Spleen (tissue), 11 donors: ENCODE measurements around the gene GRK5. TPM values are rescaled to one million over a fixed set of nuclear protein-coding genes. Genes with fewer than 3 reads are reported as not detected.
"Not testable (repeated sequence)": the region's sequence is repeated elsewhere in the genome, so short reads cannot be mapped to it uniquely, and the experiment has no call there.

Experiments
- DNase-seq: peaks from one replicate; pipeline ENCODE4 v3.0.0-alpha.2; 2020
- H3K27ac ChIP-seq, 8 donors: fragments of 200-600 bp; sonication (generic) in 7 of 8; 1 replicate in 4 of 8; 2 replicates in 4 of 8; pipeline versions ENCODE4 v1.5.0 to v1.8.0; 2016 to 2021; ENCODE audit warnings: inconsistent platforms in 4 of 8, mild to moderate bottlenecking in 4 of 8, moderate library complexity in 1 of 8
- H3K27me3 ChIP-seq, 7 donors: fragments of 200-600 bp; sonication (generic) in 6 of 7; replicated peaks in 1 of 7; 1 replicate in 4 of 7; 2 replicates in 3 of 7; pipeline versions ENCODE4 v1.5.0 to v1.8.0; 2016 to 2021; ENCODE audit warnings: inconsistent platforms in 3 of 7, mild to moderate bottlenecking in 1 of 7
- H3K36me3 ChIP-seq, 6 donors: fragments of 200-600 bp; sonication (generic) in 5 of 6; 1 replicate in 4 of 6; 2 replicates in 2 of 6; pipeline versions ENCODE4 v1.5.0 to v1.8.0; 2016 to 2021; ENCODE audit warnings: inconsistent platforms in 2 of 6
- H3K4me1 ChIP-seq, 6 donors: fragments of 200-600 bp; sonication (generic) in 5 of 6; 1 replicate in 3 of 6; 2 replicates in 3 of 6; pipeline versions ENCODE4 v1.5.0 to v1.8.0; 2016 to 2021; ENCODE audit warnings: inconsistent platforms in 3 of 6
- H3K4me3 ChIP-seq, 8 donors: fragments of 200-600 bp; sonication (generic) in 7 of 8; 1 replicate in 4 of 8; 2 replicates in 4 of 8; pipeline versions ENCODE4 v1.5.0 to v1.8.0; 2016 to 2021; ENCODE audit warnings: inconsistent platforms in 4 of 8, mild to moderate bottlenecking in 4 of 8, moderate library complexity in 2 of 8
- H3K9me3 ChIP-seq, 8 donors: fragments of 200-600 bp; sonication (generic) in 7 of 8; 1 replicate in 4 of 8; 2 replicates in 4 of 8; pipeline versions ENCODE4 v1.5.0 to v1.8.0; 2016 to 2021; ENCODE audit warnings: inconsistent platforms in 4 of 8
- POLR2A ChIP-seq, 3 donors: fragments of 450-650 bp; IDR thresholded peaks; one replicate each; pipeline ENCODE4 v1.5.1; 2017; ENCODE audit warnings: antibody characterized with exemption in 3 of 3, mild to moderate bottlenecking in 1 of 3
- POLR2AphosphoS5 ChIP-seq, 3 donors: sonication (generic); formaldehyde crosslinking; IDR thresholded peaks; one replicate each; pipeline ENCODE4 v1.5.1; 2017; ENCODE audit warnings: antibody characterized with exemption in 3 of 3
- WGBS, 5 donors: extraction: QIAGEN DNeasy Blood & Tissue Kit in 3 of 5; methylation state at CpG; one replicate each; pipeline versions ENCODE4 v1.1.5 to v1.1.7; 2013 to 2018; 5-methylcytosine and 5-hydroxymethylcytosine counted together
- intact Hi-C: fragments of 100-400 bp; cut with DNase I; formaldehyde crosslinking; loops from one replicate; pipeline ENCODE4 v1.15.0; 2023; ENCODE audit warnings: low total_unique reads
- polyA plus RNA-seq, 3 donors: library from polyadenylated mRNA; stranded (reverse); fragments of 200-250 nt; gene quantifications; one replicate each; pipeline ENCODE4 v1.2.1, GENCODE V29; 2013
- total RNA-seq, 7 donors: library from RNA; depleted of rRNA in 3 of 7; stranded (reverse); fragments of >200 nt in 3 of 7; fragmentation: NEBNext Ultra II Directional in 4 of 7; extraction: Animal tissue kit (Norgen Biotek cat#: 25700) in 4 of 7; gene quantifications; one replicate each; pipeline versions ENCODE4 v1.1.0 to v1.2.1, GENCODE V29; 2016 to 2021
- TF ChIP-seq, protein P1 (sequence below), 11 experiments: fragments of 200-600 bp in 7 of 11; fragments of 450-650 bp in 4 of 11; sonication (generic) in 4 of 11; IDR thresholded peaks in 8 of 11; conservative IDR thresholded peaks in 3 of 11; 1 replicate in 7 of 11; 2 replicates in 4 of 11; pipeline versions ENCODE4 v1.4.0 to v1.8.0; 2016 to 2021; ENCODE audit warnings: antibody characterized with exemption in 11 of 11, inconsistent platforms in 4 of 11, mild to moderate bottlenecking in 1 of 11
- donor health status: healthy with polysubstance abuse.
- donor health status: DM: no; HTN: no; CAD: no; lungs with moderate emphysema.
- donor health status: DM: no; HTN: no; CAD: no.
- donor health status: Bipolar disorder and iron deficiency.
- donor health status: healthy.
- donor health status: DM: no; HTN: no; CAD: no.
- donor health status: DM: yes; HTN: yes; CAD: no.

Gene GRK5
- total and polyA plus RNA-seq, 10 donors = 15.5 to 85.2 (median 52.1) TPM

DNA sequence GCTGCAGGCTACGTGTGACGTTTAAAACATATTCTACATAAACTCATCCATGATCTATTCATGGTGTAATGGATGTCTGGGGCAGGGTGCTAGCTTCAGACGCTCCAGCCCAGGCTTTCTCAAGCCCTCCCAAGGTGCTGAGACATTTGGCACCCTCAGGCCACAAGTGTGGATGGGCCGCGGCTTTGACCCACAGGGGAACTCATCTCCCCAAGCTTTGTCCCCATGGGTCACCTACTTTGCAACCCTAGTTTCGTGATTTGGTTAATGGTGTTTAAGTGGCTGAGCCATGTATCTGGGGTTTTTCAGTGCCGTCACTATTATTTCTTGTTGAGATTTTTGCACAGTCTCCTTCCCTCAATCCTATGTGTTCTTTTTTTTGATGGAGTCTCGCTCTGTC is 66.0 kb downstream of the GRK5 start:
- Histone ChIP-seq H3K36me3 (no peaks in the 10 kb centered on the region), H3K9me3 (no peaks in the 10 kb centered on the region), H3K27me3 (no peaks in the 10 kb centered on the region), H3K4me1 (peaks cover 38 to 84% (median 74%) of the 10 kb centered on the region in 6 donors), H3K4me3 (no peak overlapping the region), H3K27ac (peak overlapping the region in 2 of 8 donors; percentile 11 to 85)
- intact Hi-C loops = no loop called here
- TF ChIP-seq POLR2A (IDR thresholded peaks at IDR 0.05) = no peak
- TF ChIP-seq, protein P1, sequence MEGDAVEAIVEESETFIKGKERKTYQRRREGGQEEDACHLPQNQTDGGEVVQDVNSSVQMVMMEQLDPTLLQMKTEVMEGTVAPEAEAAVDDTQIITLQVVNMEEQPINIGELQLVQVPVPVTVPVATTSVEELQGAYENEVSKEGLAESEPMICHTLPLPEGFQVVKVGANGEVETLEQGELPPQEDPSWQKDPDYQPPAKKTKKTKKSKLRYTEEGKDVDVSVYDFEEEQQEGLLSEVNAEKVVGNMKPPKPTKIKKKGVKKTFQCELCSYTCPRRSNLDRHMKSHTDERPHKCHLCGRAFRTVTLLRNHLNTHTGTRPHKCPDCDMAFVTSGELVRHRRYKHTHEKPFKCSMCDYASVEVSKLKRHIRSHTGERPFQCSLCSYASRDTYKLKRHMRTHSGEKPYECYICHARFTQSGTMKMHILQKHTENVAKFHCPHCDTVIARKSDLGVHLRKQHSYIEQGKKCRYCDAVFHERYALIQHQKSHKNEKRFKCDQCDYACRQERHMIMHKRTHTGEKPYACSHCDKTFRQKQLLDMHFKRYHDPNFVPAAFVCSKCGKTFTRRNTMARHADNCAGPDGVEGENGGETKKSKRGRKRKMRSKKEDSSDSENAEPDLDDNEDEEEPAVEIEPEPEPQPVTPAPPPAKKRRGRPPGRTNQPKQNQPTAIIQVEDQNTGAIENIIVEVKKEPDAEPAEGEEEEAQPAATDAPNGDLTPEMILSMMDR (IDR thresholded peaks at IDR 0.05 in 8 of 11, conservative IDR thresholded peaks at IDR 0.05 in 3 of 11) = no peak
- no peak for TF ChIP-seq POLR2AphosphoS5 (IDR thresholded peaks at IDR 0.05)
- WGBS, 5 donors = 91 to 97% (median 93%) methylated on average over 7 to 8 of the region's 8 CpGs
- peak; percentile 64 for DNase-seq

DNA sequence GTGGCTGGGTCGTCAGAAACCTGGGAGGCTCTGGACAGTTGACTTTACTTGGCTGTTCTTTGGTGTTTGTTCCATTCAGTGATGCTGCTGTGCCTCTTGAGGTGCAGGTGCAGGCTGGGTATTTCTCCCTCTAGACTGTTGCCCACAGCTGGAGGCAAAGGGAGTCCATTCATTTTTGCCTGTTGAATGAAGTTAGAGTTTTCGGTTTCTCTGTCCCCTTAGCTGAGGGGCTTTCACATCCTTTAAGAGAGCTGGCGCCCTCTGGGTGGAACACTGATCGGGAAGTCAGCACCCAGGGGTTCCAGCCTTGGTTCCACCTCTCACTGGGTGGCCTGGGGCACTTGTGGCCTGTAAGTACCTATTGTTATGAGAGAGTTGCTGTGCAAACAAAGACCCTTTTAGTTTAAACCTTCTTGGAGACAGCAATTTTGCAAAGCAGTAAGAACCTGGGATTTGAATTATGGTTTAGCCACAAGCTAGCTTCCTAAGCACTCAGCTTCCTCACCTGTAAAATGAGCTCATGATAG is 67.2 kb downstream of the GRK5 start:
- 86 to 93% (median 91%) methylated on average over 4 of the region's 4 CpGs for WGBS, 5 donors
- intact Hi-C loops = no loop called here
- H3K36me3 ChIP-seq = no peaks in the 10 kb centered on the region
- TF ChIP-seq POLR2AphosphoS5 (IDR thresholded peaks at IDR 0.05) (no peak), POLR2A (IDR thresholded peaks at IDR 0.05) (no peak)
- TF ChIP-seq, protein P1 (IDR thresholded peaks at IDR 0.05 in 8 of 11, conservative IDR thresholded peaks at IDR 0.05 in 3 of 11) = no peak
- peak; percentile 57 for DNase-seq
- H3K9me3 ChIP-seq = no peaks in the 10 kb centered on the region
- H3K4me1 ChIP-seq = peaks cover 26 to 80% (median 68%) of the 10 kb centered on the region in 6 donors
- H3K27ac ChIP-seq = peak overlapping the region in 4 of 8 donors; percentile 9 to 40 (median 38)
- H3K4me3 ChIP-seq = no peak overlapping the region
- H3K27me3 ChIP-seq = no peaks in the 10 kb centered on the region

DNA sequence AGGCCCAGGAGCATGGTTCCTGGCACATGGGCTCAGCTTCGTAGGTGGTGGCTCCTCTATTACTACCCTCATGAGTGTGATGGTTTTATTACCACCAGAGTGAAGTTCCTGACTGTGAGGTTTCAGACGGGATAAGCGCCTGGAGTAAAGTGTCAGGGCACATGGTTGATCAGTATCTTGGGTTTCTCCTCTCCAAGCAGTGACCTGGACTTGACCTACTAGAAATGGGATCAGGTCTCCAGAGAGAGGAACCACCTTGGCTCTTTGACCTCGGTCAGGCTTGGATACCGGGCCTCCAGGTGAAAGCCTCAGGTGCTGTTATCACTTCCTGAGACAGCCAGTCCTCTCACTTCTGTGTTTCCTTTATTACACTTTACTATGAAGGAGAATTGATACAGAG is 67.7 kb downstream of the GRK5 start:
- no peaks in the 10 kb centered on the region for H3K36me3 ChIP-seq
- no peak overlapping the region for H3K4me3 ChIP-seq
- 60 to 84% (median 79%) methylated on average over 5 of the region's 5 CpGs for WGBS, 5 donors
- H3K27me3 ChIP-seq = no peaks in the 10 kb centered on the region
- no peaks in the 10 kb centered on the region for H3K9me3 ChIP-seq
- intact Hi-C loops = no loop called here
- H3K27ac ChIP-seq = peak overlapping the region in 4 of 8 donors; percentile 9 to 40 (median 38)
- DNase-seq = peak; percentile 14
- H3K4me1 ChIP-seq = peaks cover 24 to 80% (median 66%) of the 10 kb centered on the region in 6 donors
- no peak for TF ChIP-seq POLR2AphosphoS5 (IDR thresholded peaks at IDR 0.05)
- TF ChIP-seq POLR2A (IDR thresholded peaks at IDR 0.05) = no peak
- TF ChIP-seq, protein P1 (IDR thresholded peaks at IDR 0.05 in 8 of 11, conservative IDR thresholded peaks at IDR 0.05 in 3 of 11) = no peak

DNA sequence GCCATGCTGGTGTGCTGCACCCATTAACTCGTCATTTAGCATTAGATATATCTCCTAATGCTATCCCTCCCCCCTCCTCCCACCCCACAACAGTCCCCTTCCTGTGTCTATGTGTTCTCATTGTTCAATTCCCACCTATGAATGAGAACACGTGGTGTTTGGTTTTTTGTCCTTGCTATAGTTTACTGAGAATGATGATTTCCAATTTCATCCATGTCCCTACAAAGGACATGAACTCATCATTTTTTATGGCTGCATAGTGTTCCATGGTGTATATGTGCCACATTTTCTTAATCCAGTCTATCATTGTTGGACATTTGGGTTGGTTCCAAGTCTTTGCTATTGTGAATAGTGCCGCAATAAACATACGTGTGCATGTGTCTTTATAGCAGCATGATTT is 68.8 kb downstream of the GRK5 start:
- DNase-seq, H3K27me3 ChIP-seq, intact Hi-C loops, H3K9me3 ChIP-seq, H3K4me3 ChIP-seq, H3K36me3 ChIP-seq, H3K27ac ChIP-seq: not testable (repeated sequence)
- H3K4me1 ChIP-seq = peaks cover 19 to 80% (median 65%) of the 10 kb centered on the region in 6 donors
- 60 to 97% (median 83%) methylated on average over 1 to 3 of the region's 4 CpGs for WGBS, 5 donors
